ENCODE data around the gene DES. TPM values are rescaled to one million over a fixed set of nuclear protein-coding genes. Genes with fewer than 3 reads are reported as not detected.
A peak's percentile ranks its signal among the peaks of the same experiment; 100 is the strongest.

The DES gene
- total RNA-seq, 2 experiments from 2014 or later, result not detected

- ChIA-PET CTCF (interaction anchor here (0.8 to 1.2 kb wide), 2 partner anchors 22 to 39 kb away, joined by 4 read pairs; no protein-coding TSS in a partner anchor), POLR2A (no interaction called here)
- H3K27ac Mint-ChIP-seq, result no peak overlapping the region
- intact Hi-C loops (cut with DNase I, micrococcal nuclease), result no loop called here
- H3K4me1 Mint-ChIP-seq, result peaks cover 13% of the 10 kb centered on the region
- H3K27me3 Mint-ChIP-seq, result peaks cover 8% of the 10 kb centered on the region
- peak overlapping the region; percentile 25 for H3K4me3 Mint-ChIP-seq
- no peaks in the 10 kb centered on the region for H3K36me3 Mint-ChIP-seq (ENCODE audit: low read depth)
- peak; percentile 58 for ATAC-seq
- no peaks in the 10 kb centered on the region for H3K9me3 Mint-ChIP-seq (ENCODE audit: low read depth)
- DNase-seq, result peak; percentile 69
These were observed 23.5 kb downstream of the DES start for GRCh38 chr2:219441451-219442255.

- Mint-ChIP-seq H3K27me3 (peaks cover 8% of the 10 kb centered on the region), H3K4me1 (peaks cover 13% of the 10 kb centered on the region), H3K36me3 (ENCODE audit: low read depth) (no peaks in the 10 kb centered on the region), H3K4me3 (peak overlapping the region; percentile 39), H3K9me3 (ENCODE audit: low read depth) (no peaks in the 10 kb centered on the region), H3K27ac (no peak overlapping the region)
- ChIA-PET POLR2A (no interaction called here), CTCF (interaction anchor here (0.8 kb wide), 1 partner anchor 21 kb away, joined by 4 read pairs; no protein-coding TSS in a partner anchor)
- intact Hi-C loops (cut with DNase I, micrococcal nuclease), result no loop called here
- ATAC-seq, result no peak
- no peak for DNase-seq
These were observed 24.3 kb downstream of the DES start for GRCh38 chr2:219442256-219443015.

- H3K27ac Mint-ChIP-seq, result no peak overlapping the region
- ChIA-PET POLR2A (no interaction called here), CTCF (interaction anchor here (0.6 kb wide), 1 partner anchor 87 kb away, joined by 3 read pairs; no protein-coding TSS in a partner anchor)
- intact Hi-C loops (cut with DNase I, micrococcal nuclease), result no loop called here
- ATAC-seq (no peak), DNase-seq (no peak)
- peak overlapping the region; percentile 39 for H3K4me3 Mint-ChIP-seq
- no peaks in the 10 kb centered on the region for H3K36me3 Mint-ChIP-seq (ENCODE audit: low read depth)
- peaks cover 13% of the 10 kb centered on the region for H3K4me1 Mint-ChIP-seq
- H3K9me3 Mint-ChIP-seq (ENCODE audit: low read depth), result no peaks in the 10 kb centered on the region
- H3K27me3 Mint-ChIP-seq, result peaks cover 8% of the 10 kb centered on the region
These were observed 25.0 kb downstream of the DES start for GRCh38 chr2:219443016-219443696.

- H3K27ac Mint-ChIP-seq, result no peak overlapping the region
- ChIA-PET POLR2A (no interaction called here), CTCF (interaction anchor here (0.6 kb wide), 1 partner anchor 86 kb away, joined by 3 read pairs; no protein-coding TSS in a partner anchor)
- H3K4me1 Mint-ChIP-seq, result peaks cover 13% of the 10 kb centered on the region
- ATAC-seq, result no peak
- no peaks in the 10 kb centered on the region for H3K9me3 Mint-ChIP-seq (ENCODE audit: low read depth)
- intact Hi-C loops (cut with DNase I, micrococcal nuclease), result no loop called here
- no peak for DNase-seq
- no peaks in the 10 kb centered on the region for H3K36me3 Mint-ChIP-seq (ENCODE audit: low read depth)
- peaks cover 8% of the 10 kb centered on the region for H3K27me3 Mint-ChIP-seq
- no peak overlapping the region for H3K4me3 Mint-ChIP-seq
These were observed 25.5 kb downstream of the DES start for GRCh38 chr2:219443697-219444023.

GRCh38 chr2:219444566-219445091, 26.5 kb downstream of the DES start:
- POLR2A ChIA-PET, result no interaction called here
- H3K4me1 Mint-ChIP-seq, result peaks cover 13% of the 10 kb centered on the region
- no peaks in the 10 kb centered on the region for H3K9me3 Mint-ChIP-seq (ENCODE audit: low read depth)
- intact Hi-C loops (cut with DNase I, micrococcal nuclease), result no loop called here
- H3K36me3 Mint-ChIP-seq (ENCODE audit: low read depth), result no peaks in the 10 kb centered on the region
- H3K4me3 Mint-ChIP-seq, result no peak overlapping the region
- CTCF ChIA-PET, result interaction anchor here (0.6 kb wide), 1 partner anchor 116 kb away, joined by 4 read pairs; no protein-coding TSS in a partner anchor
- peaks cover 12% of the 10 kb centered on the region for H3K27me3 Mint-ChIP-seq
- DNase-seq (no peak), ATAC-seq (no peak)
- H3K27ac Mint-ChIP-seq, result no peak overlapping the region

- H3K27me3 Mint-ChIP-seq, result peaks cover 16% of the 10 kb centered on the region
- DNase-seq (no peak), ATAC-seq (no peak)
- H3K4me1 Mint-ChIP-seq, result peaks cover 13% of the 10 kb centered on the region
- intact Hi-C loops (cut with DNase I, micrococcal nuclease), result no loop called here
- no peaks in the 10 kb centered on the region for H3K36me3 Mint-ChIP-seq (ENCODE audit: low read depth)
- H3K9me3 Mint-ChIP-seq (ENCODE audit: low read depth), result no peaks in the 10 kb centered on the region
- ChIA-PET CTCF (interaction anchor here (0.6 to 1.3 kb wide), 2 partner anchors 18 to 85 kb away, joined by 3 to 4 read pairs; no protein-coding TSS in a partner anchor), POLR2A (interaction anchor here (0.6 kb wide), 1 partner anchor 195 kb away, joined by 3 read pairs; no protein-coding TSS in a partner anchor)
- no peak overlapping the region for H3K4me3 Mint-ChIP-seq
- no peak overlapping the region for H3K27ac Mint-ChIP-seq
These were observed 27.1 kb downstream of the DES start for GRCh38 chr2:219445220-219445640.

- DNase-seq (no peak), ATAC-seq (no peak)
- POLR2A ChIA-PET, result interaction anchor here (0.6 kb wide), 2 partner anchors 53 to 196 kb away, joined by 3 read pairs; partner anchors contain the start of gene GMPPA
- intact Hi-C loops (cut with DNase I, micrococcal nuclease), result no loop called here
- Mint-ChIP-seq H3K4me1 (peaks cover 10% of the 10 kb centered on the region), H3K4me3 (no peak overlapping the region), H3K27ac (no peak overlapping the region), H3K27me3 (peaks cover 12% of the 10 kb centered on the region), H3K36me3 (ENCODE audit: low read depth) (no peaks in the 10 kb centered on the region), H3K9me3 (ENCODE audit: low read depth) (no peaks in the 10 kb centered on the region)
- CTCF ChIA-PET, result interaction anchor here (0.6 to 1.3 kb wide), 6 partner anchors 9 to 83 kb away, joined by 3 to 5 read pairs (median 4); no protein-coding TSS in a partner anchor
These were observed 27.9 kb downstream of the DES start for GRCh38 chr2:219446101-219446504.

- no peaks in the 10 kb centered on the region for H3K9me3 Mint-ChIP-seq (ENCODE audit: low read depth)
- H3K36me3 Mint-ChIP-seq (ENCODE audit: low read depth), result no peaks in the 10 kb centered on the region
- DNase-seq (no peak), ATAC-seq (no peak)
- ChIA-PET POLR2A (interaction anchor here (0.6 to 0.7 kb wide), 2 partner anchors 39 to 52 kb away, joined by 3 to 4 read pairs; partner anchors contain the start of gene GMPPA), CTCF (interaction anchor here (0.6 to 1.3 kb wide), 8 partner anchors 9 to 82 kb away, joined by 3 to 5 read pairs (median 4); no protein-coding TSS in a partner anchor)
- peaks cover 11% of the 10 kb centered on the region for H3K27me3 Mint-ChIP-seq
- H3K4me3 Mint-ChIP-seq, result no peak overlapping the region
- H3K27ac Mint-ChIP-seq, result no peak overlapping the region
- intact Hi-C loops (cut with DNase I, micrococcal nuclease), result no loop called here
- H3K4me1 Mint-ChIP-seq, result peaks cover 5% of the 10 kb centered on the region
These were observed 28.5 kb downstream of the DES start for GRCh38 chr2:219446689-219447088.

- Mint-ChIP-seq H3K27ac (no peak overlapping the region), H3K9me3 (ENCODE audit: low read depth) (no peaks in the 10 kb centered on the region), H3K27me3 (peaks cover 11% of the 10 kb centered on the region), H3K4me1 (peaks cover 3% of the 10 kb centered on the region), H3K36me3 (ENCODE audit: low read depth) (no peaks in the 10 kb centered on the region), H3K4me3 (no peak overlapping the region)
- ATAC-seq, result no peak
- intact Hi-C loops (cut with DNase I, micrococcal nuclease), result no loop called here
- POLR2A ChIA-PET, result interaction anchor here (0.7 kb wide), 1 partner anchor 40 kb away, joined by 4 read pairs; no protein-coding TSS in a partner anchor
- DNase-seq, result no peak
- CTCF ChIA-PET, result interaction anchor here (0.5 to 1.2 kb wide), 5 partner anchors 10 to 415 kb away, joined by 3 to 5 read pairs (median 3); no protein-coding TSS in a partner anchor
These were observed 29.3 kb downstream of the DES start for GRCh38 chr2:219447242-219448098.

GRCh38 chr2:219448099-219448775, 30.1 kb downstream of the DES start:
- DNase-seq (peak; percentile 27), ATAC-seq (peak; percentile 51)
- Mint-ChIP-seq H3K9me3 (ENCODE audit: low read depth) (no peaks in the 10 kb centered on the region), H3K27me3 (peaks cover 11% of the 10 kb centered on the region), H3K4me1 (no peaks in the 10 kb centered on the region), H3K4me3 (no peak overlapping the region), H3K27ac (no peak overlapping the region), H3K36me3 (ENCODE audit: low read depth) (no peaks in the 10 kb centered on the region)
- POLR2A ChIA-PET, result no interaction called here
- CTCF ChIA-PET, result interaction anchor here (0.7 kb wide), 2 partner anchors 10 to 149 kb away, joined by 3 to 4 read pairs; no protein-coding TSS in a partner anchor
- intact Hi-C loops (cut with DNase I, micrococcal nuclease), result no loop called here
